GM18858 (cell line): Measurements from ENCODE around the gene STPG4.
"Not testable (repeated sequence)": the region's sequence is repeated elsewhere in the genome, so short reads cannot be mapped to it uniquely, and the experiment has no call there.

Source experiments
- ATAC-seq: cut with Tn5 transposase; IDR thresholded peaks from one replicate; pipeline ENCODE4 v1.9.1; 2021; ENCODE audit not compliant: unreplicated experiment

STPG4 gene

DNA sequence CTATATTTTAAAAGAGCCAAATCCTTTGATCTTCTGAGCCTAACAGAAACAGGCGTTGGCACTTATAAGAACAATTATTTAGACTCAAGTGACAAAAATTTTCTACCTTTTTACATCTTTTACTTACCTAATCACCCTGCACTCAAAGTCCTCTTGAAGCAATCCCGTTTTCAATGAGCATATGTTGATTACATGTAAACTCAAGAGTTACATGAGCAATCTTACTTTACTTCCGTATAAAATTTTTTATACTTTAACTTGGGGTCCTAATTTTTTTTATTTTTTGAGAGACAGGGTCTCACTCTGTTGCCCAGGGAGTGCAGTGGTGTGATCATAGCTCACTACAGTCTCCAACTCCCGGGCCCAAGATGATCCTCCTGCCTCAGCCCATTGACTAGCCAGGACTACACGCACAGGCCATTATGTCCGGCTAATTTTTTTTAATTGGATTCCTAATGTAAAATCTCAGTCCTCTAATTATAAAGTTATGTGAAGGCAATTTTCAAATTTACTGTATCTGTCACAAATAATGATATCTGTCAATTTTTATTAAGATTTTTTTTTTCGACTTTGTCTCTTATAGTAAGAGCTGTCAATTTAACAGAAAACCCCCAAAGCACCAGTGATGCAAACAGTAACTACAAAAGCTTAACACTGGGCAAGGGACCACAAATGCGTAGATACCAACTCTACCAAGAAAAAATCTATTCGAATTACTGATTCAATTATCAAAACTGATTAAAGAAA, 19.1 kb upstream of the STPG4 start:
- ATAC-seq, result no peak

DNA sequence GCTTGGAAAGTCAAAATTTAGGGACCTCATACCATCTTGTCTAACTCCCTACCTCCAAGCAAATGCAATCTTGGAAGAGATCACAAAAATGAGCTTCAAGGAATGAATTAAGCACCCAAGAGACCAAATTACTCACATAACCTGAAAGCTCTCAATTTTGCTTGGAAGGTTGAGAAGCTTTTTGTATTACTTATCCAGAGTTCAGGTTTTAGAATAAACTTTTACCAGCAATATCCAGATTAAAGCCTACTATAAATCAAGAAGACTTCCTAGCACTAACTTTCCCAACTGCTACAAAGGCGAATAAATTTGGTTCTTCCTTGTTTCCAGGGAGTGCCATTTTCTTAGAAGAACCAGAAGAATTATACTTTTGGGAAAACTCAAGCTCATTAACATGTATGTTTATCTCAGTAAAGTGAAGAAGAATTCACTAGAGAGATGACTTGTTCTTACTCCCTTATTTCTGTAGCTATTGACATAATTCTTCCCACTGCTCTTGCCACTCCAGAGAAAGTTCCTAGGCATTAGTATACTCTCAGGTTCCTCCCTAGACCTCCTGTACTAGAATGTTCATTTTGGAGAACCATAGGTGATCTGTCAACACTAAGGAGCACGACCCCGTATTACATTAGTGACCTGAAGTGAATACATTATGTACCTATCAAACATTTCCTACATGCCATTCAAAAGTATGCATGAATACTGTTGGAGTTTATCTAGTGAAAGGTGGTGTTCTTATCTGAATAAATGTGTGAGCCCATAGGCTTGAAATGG, 18.0 kb upstream of the STPG4 start:
- ATAC-seq, result no peak

GRCh38 chr2:47172156-47172921, 17.2 kb upstream of the STPG4 start:
- ATAC-seq, result no peak

GRCh38 chr2:47169784-47170183, 14.7 kb upstream of the STPG4 start:
- ATAC-seq, result no peak

DNA sequence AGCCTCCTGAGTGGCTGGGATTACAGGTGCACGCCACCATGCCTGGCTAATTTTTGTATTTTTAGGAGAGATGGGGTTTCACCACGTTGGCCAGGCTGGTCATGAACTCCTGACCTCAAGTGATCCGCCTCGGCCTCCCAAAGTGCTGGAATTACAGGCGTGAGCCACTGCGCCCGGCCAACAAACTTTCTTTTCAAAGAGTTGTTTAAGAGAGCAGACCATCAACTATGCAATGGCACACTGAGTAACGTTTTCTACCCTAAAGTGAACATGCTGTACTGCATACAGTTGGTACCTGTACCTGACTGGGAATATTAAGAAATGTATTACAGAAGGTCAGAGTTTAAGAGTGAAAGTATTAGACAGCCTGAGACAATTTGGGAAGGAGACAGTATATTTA, 13.8 kb upstream of the STPG4 start:
- ATAC-seq, result not testable (repeated sequence)

DNA sequence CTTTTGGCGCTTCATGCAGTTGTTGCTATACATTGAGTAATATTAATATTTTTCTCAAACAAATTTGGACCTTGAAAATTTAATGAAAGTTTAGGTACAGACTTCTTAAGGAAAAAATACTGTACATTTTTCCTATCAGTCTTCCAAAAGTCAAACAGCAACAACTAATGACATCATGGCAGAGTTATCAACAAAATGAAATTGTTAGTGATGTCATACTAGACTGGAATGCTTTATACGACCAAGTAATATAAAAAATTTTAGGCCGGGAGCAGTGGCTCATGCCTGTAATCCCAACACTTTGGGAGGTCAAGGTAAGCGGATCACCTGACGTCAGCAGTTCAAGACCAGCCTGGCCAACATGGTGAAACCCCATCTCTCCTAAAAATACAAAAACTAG, 12.0 kb upstream of the STPG4 start:
- no peak for ATAC-seq

DNA sequence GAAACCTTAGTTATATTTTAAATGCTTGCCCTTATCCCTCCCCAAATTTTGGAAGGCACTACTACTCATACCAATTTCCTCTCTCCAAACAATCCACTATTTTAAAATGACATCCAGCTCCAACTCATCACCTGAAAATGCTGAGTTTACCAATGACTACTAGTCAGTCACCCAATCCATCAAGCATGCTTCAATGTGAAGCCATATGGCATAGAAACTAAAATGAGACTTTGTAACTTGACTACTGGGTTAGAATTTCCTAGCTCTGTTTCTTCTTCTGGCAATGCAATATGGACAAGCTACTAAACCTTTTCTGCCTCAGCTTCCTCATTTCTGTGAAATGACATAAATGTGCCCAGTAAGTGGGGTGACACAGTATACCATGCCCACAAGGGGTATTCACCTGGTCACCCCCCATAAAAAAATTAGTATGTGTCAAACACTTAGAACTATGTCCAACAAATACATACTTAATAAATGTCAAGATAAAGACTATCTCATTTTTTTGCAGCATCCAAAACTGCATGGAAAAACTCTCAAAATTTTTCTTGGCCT, 10.0 kb upstream of the STPG4 start:
- ATAC-seq, result no peak

DNA sequence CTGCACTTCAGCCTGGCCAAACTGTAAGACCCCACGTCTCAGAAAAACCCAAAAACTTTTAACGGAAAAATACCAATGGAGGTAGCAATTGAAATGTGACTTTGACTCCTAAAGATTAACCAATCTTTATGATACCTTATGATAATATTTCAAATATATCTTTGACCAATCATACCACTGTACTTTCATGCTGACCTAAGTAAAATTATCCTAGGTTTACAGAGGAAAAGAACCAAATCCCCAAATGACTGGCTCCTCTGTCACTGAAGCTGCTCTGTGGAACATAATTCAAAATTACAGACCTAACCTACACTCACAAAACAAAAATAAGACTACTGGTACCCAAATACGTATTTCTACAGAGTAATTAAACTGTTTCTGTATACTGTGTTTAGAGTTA, 7.7 kb upstream of the STPG4 start:
- ATAC-seq, result no peak

DNA sequence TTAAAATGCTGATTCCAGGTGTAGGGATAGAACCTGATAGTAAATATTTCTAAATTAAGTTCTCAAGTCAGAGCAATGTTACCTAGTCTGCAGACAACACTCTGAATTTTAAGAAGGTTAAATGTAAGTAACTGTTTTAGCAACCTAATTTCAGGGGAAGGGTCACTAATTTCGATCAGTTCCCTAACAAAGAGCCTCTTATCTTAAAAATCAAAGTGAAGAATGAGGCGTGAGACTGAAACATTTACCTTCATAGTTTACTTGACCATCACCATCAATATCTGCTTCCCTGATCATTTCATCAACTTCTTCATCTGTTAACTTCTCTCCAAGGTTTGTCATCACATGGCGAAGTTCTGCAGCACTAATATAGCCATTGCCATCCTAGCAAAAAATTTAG, 6.4 kb upstream of the STPG4 start:
- ATAC-seq, result no peak

GRCh38 chr2:47160660-47161059, 5.6 kb upstream of the STPG4 start:
- ATAC-seq, result no peak

DNA sequence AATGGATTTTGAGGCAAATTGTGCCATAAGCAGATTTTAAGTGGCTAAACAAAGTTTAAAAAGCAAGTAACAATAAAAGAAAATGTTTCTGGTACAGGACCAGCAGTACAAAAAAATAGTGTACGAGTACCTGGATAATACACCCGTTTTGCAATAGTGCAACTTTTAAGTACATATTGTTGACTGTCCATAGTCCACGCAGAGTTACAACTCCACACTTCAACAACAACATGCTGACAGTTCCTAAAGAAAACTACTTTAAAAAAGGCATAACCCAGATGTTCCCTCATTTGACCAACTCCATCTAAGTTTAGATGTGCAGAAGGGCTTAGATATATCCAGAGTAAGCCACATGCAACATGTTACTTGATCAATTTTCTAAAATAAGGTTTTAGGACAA, 5.1 kb upstream of the STPG4 start:
- no peak for ATAC-seq

- ATAC-seq, result no peak
Measured at GRCh38 chr2:47159627-47160026, 4.5 kb upstream of the STPG4 start.

GRCh38 chr2:47158576-47158975, 3.5 kb upstream of the STPG4 start:
- ATAC-seq, result no peak

- no peak for ATAC-seq
Measured at GRCh38 chr2:47152803-47153202, 2.3 kb downstream of the STPG4 start.

GRCh38 chr2:47150175-47150574, 4.9 kb downstream of the STPG4 start:
- ATAC-seq, result no peak

DNA sequence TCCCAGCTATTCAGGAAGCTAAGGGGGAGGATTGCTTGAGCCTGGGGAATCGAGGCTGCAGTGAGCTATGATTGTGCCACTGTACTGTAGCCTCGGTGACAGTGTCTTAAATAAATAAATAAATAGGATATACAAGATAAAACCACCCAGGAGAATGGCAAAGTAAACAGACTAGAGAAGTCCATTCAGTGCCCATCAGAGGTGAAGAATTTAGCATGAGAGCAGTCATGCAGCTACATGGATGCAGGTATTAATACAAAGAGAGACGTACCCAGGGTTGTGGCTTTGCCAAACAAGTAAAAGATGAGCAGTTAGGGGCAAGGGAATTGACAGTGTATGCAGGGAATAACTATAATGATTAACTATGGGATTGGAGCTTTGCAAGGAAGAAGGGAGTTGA, 8.1 kb downstream of the STPG4 start:
- no peak for ATAC-seq

GRCh38 chr2:47145466-47145865, 9.6 kb downstream of the STPG4 start:
- ATAC-seq, result no peak

DNA sequence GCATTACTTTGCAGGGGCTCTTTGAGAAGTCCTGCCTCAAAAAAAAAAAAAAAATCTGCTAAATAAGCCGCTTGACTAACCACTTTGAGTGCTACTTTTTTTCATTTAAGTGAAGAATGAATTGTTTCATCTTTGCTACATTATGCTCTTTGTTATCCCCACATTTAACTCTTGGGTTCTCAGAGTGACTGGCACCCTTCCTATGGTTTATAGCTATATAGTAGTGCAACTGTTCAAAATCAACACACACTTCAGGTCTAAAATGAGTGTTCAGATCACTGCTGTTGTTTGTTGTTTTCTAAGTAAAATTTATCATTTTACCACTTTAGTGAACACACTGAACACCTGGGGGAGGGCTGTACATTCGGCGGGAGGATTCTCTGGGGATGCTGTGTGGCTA, 13.6 kb downstream of the STPG4 start:
- no peak for ATAC-seq

DNA sequence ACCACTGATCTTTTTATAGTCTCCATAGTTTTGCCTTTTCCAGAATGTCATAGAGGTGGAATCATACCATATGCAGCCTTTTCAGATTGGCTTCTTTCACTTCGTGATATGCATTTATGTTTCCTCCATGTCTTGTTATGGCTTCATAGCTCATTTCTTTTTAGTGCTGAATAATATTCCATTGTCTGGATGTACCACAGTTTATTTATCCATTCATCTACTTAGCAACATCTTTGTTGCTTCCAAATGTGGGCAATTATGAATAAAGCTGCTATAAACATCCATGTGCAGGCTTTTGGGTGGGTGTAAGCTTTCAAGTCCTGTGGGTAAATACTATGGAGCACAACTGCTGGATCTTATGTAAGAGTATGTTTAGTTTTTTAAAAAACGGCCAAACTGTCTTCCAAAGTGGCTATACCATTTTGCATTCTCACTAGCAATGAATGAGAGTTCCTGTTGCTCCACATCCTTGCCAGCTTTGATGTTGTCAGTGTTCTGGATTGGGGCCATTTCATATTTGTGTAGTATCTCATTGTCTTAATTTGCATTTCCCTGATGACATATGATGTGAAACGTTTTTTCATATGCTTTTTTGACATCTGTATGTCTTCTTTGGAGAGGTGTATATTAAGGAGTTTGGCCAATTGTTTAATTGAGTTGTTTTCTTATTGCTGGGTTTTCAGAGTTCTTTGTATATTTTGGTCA, 20.6 kb downstream of the STPG4 start:
- no peak for ATAC-seq

- ATAC-seq, result no peak
Measured at GRCh38 chr2:47133046-47133445, 22.1 kb downstream of the STPG4 start.

GRCh38 chr2:47129191-47129706, 25.9 kb downstream of the STPG4 start:
- no peak for ATAC-seq
